ENCODE measurements around the gene SCAMP1.

SCAMP1 gene

DNA sequence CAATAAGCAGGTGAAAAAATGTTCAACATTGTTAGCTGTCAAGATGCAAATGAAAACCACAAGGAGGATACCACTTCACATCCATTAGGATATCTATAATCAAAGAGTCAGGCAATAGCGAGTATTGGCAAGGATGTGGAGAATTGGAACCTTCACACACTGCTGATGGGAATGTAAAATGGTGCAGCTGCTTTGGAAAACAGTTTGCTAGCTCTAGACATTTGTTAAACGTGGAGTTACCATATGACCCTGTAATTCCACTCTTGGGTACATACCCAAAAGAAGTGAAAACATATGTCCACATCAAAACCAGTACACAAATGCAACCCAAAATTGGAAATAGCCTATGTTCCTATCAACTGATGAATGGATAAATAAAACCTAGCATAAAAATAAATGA, 37.4 kb downstream of the SCAMP1 start:
- Histone ChIP-seq H2AFZ (ENCODE audit: low read depth, low read length) (no peak overlapping the region), H2BK15ac (ENCODE audit: low read depth, poor library complexity, severe bottlenecking) (no peak overlapping the region), H3K9me3 (ENCODE audit: control insufficient read depth, low read length) (no peaks in the 10 kb centered on the region), H3K79me1 (replicated peaks; ENCODE audit: low read length, poor library complexity, severe bottlenecking) (peaks cover 13% of the 10 kb centered on the region), H3K18ac (ENCODE audit: low read depth in 1 of 2, low read length in 2 of 2) (no peak overlapping the region), H3K4me1 (ENCODE audit: control insufficient read depth, insufficient read depth, low read depth, low read length) (no peaks in the 10 kb centered on the region), H2BK120ac (ENCODE audit: low read depth, low read length) (no peak overlapping the region), H2BK5ac (ENCODE audit: low read depth, low read length, poor library complexity, severe bottlenecking) (no peak overlapping the region), H4K8ac (ENCODE audit: low read length) (no peak overlapping the region), H3K36me3 (ENCODE audit: control insufficient read depth in 1 of 2, insufficient read depth in 2 of 2, low read depth in 1 of 2, low read length in 2 of 2) (peaks cover 0 to 12% of the 10 kb centered on the region in 2 experiments), H3K4ac (ENCODE audit: low read depth in 1 of 2, low read length in 2 of 2) (no peak overlapping the region), H2AK5ac (ENCODE audit: low read length, severe bottlenecking) (no peak overlapping the region), H3K14ac (ENCODE audit: low read length in 2 of 2) (no peak overlapping the region), H3K27me3 (ENCODE audit: control insufficient read depth in 1 of 2, insufficient read depth in 1 of 2, low read length in 2 of 2) (no peaks in the 10 kb centered on the region), H3K4me3 (ENCODE audit: insufficient read depth in 1 of 2, low read depth in 1 of 2, low read length in 2 of 2) (no peak overlapping the region), H2BK12ac (ENCODE audit: low read length in 2 of 2) (no peak overlapping the region), H3K23ac (ENCODE audit: low read length in 2 of 2) (no peak overlapping the region), H4K91ac (ENCODE audit: low read length) (no peak overlapping the region), H3K27ac (ENCODE audit: low read length, poor library complexity, severe bottlenecking) (no peak overlapping the region), H3K9ac (ENCODE audit: low read length) (no peak overlapping the region), H3K4me2 (ENCODE audit: low read length, poor library complexity, severe bottlenecking) (no peak overlapping the region)
- 87% methylated on average over 2 of the region's 2 CpGs for WGBS
- no peak for DNase-seq

DNA sequence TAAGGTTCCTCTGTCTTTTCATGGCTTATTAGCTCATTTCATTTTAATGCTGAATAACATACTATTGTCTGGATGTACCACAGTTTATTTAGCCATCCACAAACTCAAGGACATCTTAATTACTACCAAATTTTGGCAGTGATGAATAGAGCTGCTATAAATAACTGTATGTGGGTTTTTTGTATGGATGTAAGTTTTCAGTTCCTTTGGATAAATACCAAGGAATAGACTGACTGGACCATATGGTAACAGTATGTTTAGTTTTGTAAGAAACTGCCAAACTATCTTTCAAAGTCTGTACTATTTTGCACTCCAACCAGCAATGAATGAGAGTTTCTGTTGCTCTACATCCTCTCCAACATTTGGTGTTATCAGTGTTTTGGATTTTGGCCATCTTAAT, 38.7 kb downstream of the SCAMP1 start:
- H4K8ac ChIP-seq (ENCODE audit: low read length), result no peak overlapping the region
- H2AFZ ChIP-seq (ENCODE audit: low read depth, low read length), result no peak overlapping the region
- no peak overlapping the region for H3K18ac ChIP-seq (ENCODE audit: low read depth in 1 of 2, low read length in 2 of 2)
- H3K79me1 ChIP-seq (replicated peaks; ENCODE audit: low read length, poor library complexity, severe bottlenecking), result peaks cover 17% of the 10 kb centered on the region
- H3K27ac ChIP-seq (ENCODE audit: low read length, poor library complexity, severe bottlenecking), result no peak overlapping the region
- no peaks in the 10 kb centered on the region for H3K4me1 ChIP-seq (ENCODE audit: control insufficient read depth, insufficient read depth, low read depth, low read length)
- DNase-seq, result no peak
- H3K23ac ChIP-seq (ENCODE audit: low read length in 2 of 2), result no peak overlapping the region
- no peak overlapping the region for H2BK5ac ChIP-seq (ENCODE audit: low read depth, low read length, poor library complexity, severe bottlenecking)
- H2BK120ac ChIP-seq (ENCODE audit: low read depth, low read length), result no peak overlapping the region
- no peak overlapping the region for H3K14ac ChIP-seq (ENCODE audit: low read length in 2 of 2)
- H3K9ac ChIP-seq (ENCODE audit: low read length), result no peak overlapping the region
- no peak overlapping the region for H3K4me2 ChIP-seq (ENCODE audit: low read length, poor library complexity, severe bottlenecking)
- H3K27me3 ChIP-seq (ENCODE audit: control insufficient read depth in 1 of 2, insufficient read depth in 1 of 2, low read length in 2 of 2), result no peaks in the 10 kb centered on the region
- no peak overlapping the region for H2BK15ac ChIP-seq (ENCODE audit: low read depth, poor library complexity, severe bottlenecking)
- H3K4me3 ChIP-seq (ENCODE audit: insufficient read depth in 1 of 2, low read depth in 1 of 2, low read length in 2 of 2), result no peak overlapping the region
- H3K36me3 ChIP-seq (ENCODE audit: control insufficient read depth in 1 of 2, insufficient read depth in 2 of 2, low read depth in 1 of 2, low read length in 2 of 2), result peaks cover 0 to 12% of the 10 kb centered on the region in 2 experiments
- H2BK12ac ChIP-seq (ENCODE audit: low read length in 2 of 2), result no peak overlapping the region
- H4K91ac ChIP-seq (ENCODE audit: low read length), result no peak overlapping the region
- H3K9me3 ChIP-seq (ENCODE audit: control insufficient read depth, low read length), result no peaks in the 10 kb centered on the region
- H3K4ac ChIP-seq (ENCODE audit: low read depth in 1 of 2, low read length in 2 of 2), result no peak overlapping the region
- H2AK5ac ChIP-seq (ENCODE audit: low read length, severe bottlenecking), result no peak overlapping the region

DNA sequence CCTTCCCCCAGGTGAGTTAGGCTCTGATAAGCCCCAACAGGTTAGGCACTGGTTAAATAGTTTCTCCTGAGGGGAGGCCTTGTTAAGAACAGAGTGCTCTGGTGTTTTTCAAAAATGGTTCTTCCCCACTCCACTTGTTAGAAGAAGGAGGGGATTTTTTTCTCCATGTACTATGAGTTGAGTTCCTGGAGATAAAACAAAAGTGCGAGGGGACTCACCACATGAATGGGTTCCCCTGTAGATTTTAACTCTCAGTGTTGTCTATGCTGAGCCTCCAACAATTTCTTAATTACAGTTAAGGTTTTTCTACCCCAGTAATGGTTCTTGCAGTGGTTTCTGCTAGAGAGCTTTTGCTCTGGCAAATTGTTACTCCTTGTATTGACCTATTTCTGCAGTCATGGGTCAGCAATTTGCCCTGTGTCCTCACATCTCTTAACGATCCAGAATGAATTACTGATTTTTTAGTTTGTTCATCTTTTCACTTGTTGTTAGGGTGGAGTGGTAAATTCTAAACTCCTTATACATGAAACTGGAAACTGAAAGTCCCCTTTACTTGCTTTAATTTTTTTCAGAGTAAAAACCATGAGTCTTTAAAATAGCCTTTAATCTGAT, 44.4 kb downstream of the SCAMP1 start:
- Histone ChIP-seq H2AK5ac (ENCODE audit: low read length, severe bottlenecking) (no peak overlapping the region), H3K18ac (ENCODE audit: low read depth in 1 of 2, low read length in 2 of 2) (no peak overlapping the region), H2BK120ac (ENCODE audit: low read depth, low read length) (no peak overlapping the region), H3K27me3 (ENCODE audit: control insufficient read depth in 1 of 2, insufficient read depth in 1 of 2, low read length in 2 of 2) (no peaks in the 10 kb centered on the region), H4K8ac (ENCODE audit: low read length) (no peak overlapping the region), H2BK15ac (ENCODE audit: low read depth, poor library complexity, severe bottlenecking) (no peak overlapping the region), H3K79me1 (replicated peaks; ENCODE audit: low read length, poor library complexity, severe bottlenecking) (peaks cover 31% of the 10 kb centered on the region), H3K9me3 (ENCODE audit: control insufficient read depth, low read length) (no peaks in the 10 kb centered on the region), H3K36me3 (ENCODE audit: control insufficient read depth in 1 of 2, insufficient read depth in 2 of 2, low read depth in 1 of 2, low read length in 2 of 2) (no peaks in the 10 kb centered on the region), H2BK5ac (ENCODE audit: low read depth, low read length, poor library complexity, severe bottlenecking) (no peak overlapping the region), H3K4me3 (ENCODE audit: insufficient read depth in 1 of 2, low read depth in 1 of 2, low read length in 2 of 2) (no peak overlapping the region), H3K14ac (ENCODE audit: low read length in 2 of 2) (no peak overlapping the region), H2AFZ (ENCODE audit: low read depth, low read length) (no peak overlapping the region), H3K4me2 (ENCODE audit: low read length, poor library complexity, severe bottlenecking) (no peak overlapping the region), H3K4me1 (ENCODE audit: control insufficient read depth, insufficient read depth, low read depth, low read length) (no peaks in the 10 kb centered on the region), H3K27ac (ENCODE audit: low read length, poor library complexity, severe bottlenecking) (no peak overlapping the region), H2BK12ac (ENCODE audit: low read length in 2 of 2) (no peak overlapping the region), H3K9ac (ENCODE audit: low read length) (no peak overlapping the region), H3K23ac (ENCODE audit: low read length in 2 of 2) (no peak overlapping the region), H3K4ac (ENCODE audit: low read depth in 1 of 2, low read length in 2 of 2) (no peak overlapping the region), H4K91ac (ENCODE audit: low read length) (no peak overlapping the region)
- no peak for DNase-seq
- 60% methylated on average over 1 of the region's 2 CpGs for WGBS

DNA sequence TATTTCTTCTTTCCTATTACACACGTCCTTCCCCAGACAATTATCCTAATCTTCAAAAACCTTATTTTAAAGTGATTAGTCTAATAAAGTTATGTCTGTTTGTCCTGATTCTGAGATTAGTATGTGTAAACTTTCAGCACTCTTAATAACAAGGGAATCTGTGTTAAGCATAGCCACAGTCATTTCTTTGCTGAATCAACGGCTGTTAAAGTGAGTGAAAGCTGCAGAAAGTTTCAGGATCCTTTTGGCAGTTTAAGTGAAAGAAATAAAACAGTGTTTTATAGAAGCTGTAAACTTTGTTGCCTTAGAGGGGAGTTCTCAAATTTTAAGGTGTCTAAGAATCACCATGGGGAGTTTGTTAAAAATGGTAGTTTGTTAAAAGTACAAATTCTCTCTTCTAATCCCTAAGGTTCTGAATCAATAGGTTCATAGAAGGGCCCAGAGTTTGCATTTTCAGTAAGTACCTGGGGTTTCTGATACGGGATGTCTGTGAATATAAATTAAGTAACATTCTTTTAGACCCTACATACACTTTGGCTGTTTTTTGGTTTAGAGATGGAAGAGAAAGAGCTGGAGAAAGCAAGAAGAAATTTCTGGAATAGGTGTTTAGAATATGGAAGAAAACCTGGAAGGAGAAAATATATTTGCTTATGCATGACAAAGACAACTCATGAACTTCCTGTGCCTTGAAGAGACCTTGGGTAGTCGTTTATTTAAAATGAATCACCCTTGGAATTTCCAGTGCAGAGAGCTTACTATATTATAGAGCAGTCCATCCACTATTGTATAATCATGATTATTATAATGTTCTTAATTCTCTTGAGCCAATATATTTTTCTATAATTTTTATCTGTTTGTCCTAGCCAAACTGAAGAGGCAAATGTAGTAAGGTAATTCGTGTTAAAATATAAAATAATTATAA, 45.7 kb downstream of the SCAMP1 start:
- H3K9me3 ChIP-seq (ENCODE audit: control insufficient read depth, low read length), result no peaks in the 10 kb centered on the region
- H3K9ac ChIP-seq (ENCODE audit: low read length), result peak overlapping the region; percentile 4
- H3K18ac ChIP-seq (ENCODE audit: low read depth in 1 of 2, low read length in 2 of 2), result no peak overlapping the region
- H3K4me3 ChIP-seq (ENCODE audit: insufficient read depth in 1 of 2, low read depth in 1 of 2, low read length in 2 of 2), result no peak overlapping the region
- H3K27me3 ChIP-seq (ENCODE audit: control insufficient read depth in 1 of 2, insufficient read depth in 1 of 2, low read length in 2 of 2), result no peaks in the 10 kb centered on the region
- H2AFZ ChIP-seq (ENCODE audit: low read depth, low read length), result no peak overlapping the region
- H2BK5ac ChIP-seq (ENCODE audit: low read depth, low read length, poor library complexity, severe bottlenecking), result no peak overlapping the region
- H3K14ac ChIP-seq (ENCODE audit: low read length in 2 of 2), result no peak overlapping the region
- H2BK15ac ChIP-seq (ENCODE audit: low read depth, poor library complexity, severe bottlenecking), result no peak overlapping the region
- no peak overlapping the region for H3K23ac ChIP-seq (ENCODE audit: low read length in 2 of 2)
- WGBS, result 44% methylated on average over 1 of the region's 5 CpGs
- no peak overlapping the region for H4K91ac ChIP-seq (ENCODE audit: low read length)
- DNase-seq, result peak; percentile 55
- H2AK5ac ChIP-seq (ENCODE audit: low read length, severe bottlenecking), result no peak overlapping the region
- no peak overlapping the region for H3K4ac ChIP-seq (ENCODE audit: low read depth in 1 of 2, low read length in 2 of 2)
- H3K36me3 ChIP-seq (ENCODE audit: control insufficient read depth in 1 of 2, insufficient read depth in 2 of 2, low read depth in 1 of 2, low read length in 2 of 2), result no peaks in the 10 kb centered on the region
- H4K8ac ChIP-seq (ENCODE audit: low read length), result no peak overlapping the region
- no peaks in the 10 kb centered on the region for H3K4me1 ChIP-seq (ENCODE audit: control insufficient read depth, insufficient read depth, low read depth, low read length)
- peaks cover 36% of the 10 kb centered on the region for H3K79me1 ChIP-seq (replicated peaks; ENCODE audit: low read length, poor library complexity, severe bottlenecking)
- peak overlapping the region; percentile 45 for H3K27ac ChIP-seq (ENCODE audit: low read length, poor library complexity, severe bottlenecking)
- no peak overlapping the region for H2BK120ac ChIP-seq (ENCODE audit: low read depth, low read length)
- no peak overlapping the region for H3K4me2 ChIP-seq (ENCODE audit: low read length, poor library complexity, severe bottlenecking)
- H2BK12ac ChIP-seq (ENCODE audit: low read length in 2 of 2), result no peak overlapping the region

All from mesenchymal stem cell (in vitro differentiated cells and primary cell).